ENCODE data around the gene HDAC9. TPM values are rescaled to one million over a fixed set of nuclear protein-coding genes. Genes with fewer than 3 reads are reported as not detected.
A peak's percentile ranks its signal among the peaks of the same experiment; 100 is the strongest.

The HDAC9 gene
- total RNA-seq (12.2 TPM), polyA plus RNA-seq (4.8 TPM)
- long read RNA-seq, donor 1, result 0 reads
- long read RNA-seq, donor 2, result 0 reads
- long read RNA-seq, donor 3, result 0 reads
- long read RNA-seq, donor 4, result 0 reads
- long read RNA-seq, donor 5, partial matches to known transcripts, result 0 of 6 reads
- long read RNA-seq, donor 5, other reads (novel, unspliced or antisense), result 6 of 6 reads
- long read RNA-seq, donor 6, result 0 reads
- long read RNA-seq, donor 7, result 0 reads
- long read RNA-seq, donor 8, result 0 reads
- long read RNA-seq, donor 9, full-length matches to known transcripts, result 1 of 1 reads
- long read RNA-seq, donor 9, partial matches to known transcripts, result 0 of 1 reads
- long read RNA-seq, donor 9, other reads (novel, unspliced or antisense), result 0 of 1 reads
- long read RNA-seq, donor 10, partial matches to known transcripts, result 0 of 1 reads
- long read RNA-seq, donor 10, other reads (novel, unspliced or antisense), result 0 of 1 reads

DNA sequence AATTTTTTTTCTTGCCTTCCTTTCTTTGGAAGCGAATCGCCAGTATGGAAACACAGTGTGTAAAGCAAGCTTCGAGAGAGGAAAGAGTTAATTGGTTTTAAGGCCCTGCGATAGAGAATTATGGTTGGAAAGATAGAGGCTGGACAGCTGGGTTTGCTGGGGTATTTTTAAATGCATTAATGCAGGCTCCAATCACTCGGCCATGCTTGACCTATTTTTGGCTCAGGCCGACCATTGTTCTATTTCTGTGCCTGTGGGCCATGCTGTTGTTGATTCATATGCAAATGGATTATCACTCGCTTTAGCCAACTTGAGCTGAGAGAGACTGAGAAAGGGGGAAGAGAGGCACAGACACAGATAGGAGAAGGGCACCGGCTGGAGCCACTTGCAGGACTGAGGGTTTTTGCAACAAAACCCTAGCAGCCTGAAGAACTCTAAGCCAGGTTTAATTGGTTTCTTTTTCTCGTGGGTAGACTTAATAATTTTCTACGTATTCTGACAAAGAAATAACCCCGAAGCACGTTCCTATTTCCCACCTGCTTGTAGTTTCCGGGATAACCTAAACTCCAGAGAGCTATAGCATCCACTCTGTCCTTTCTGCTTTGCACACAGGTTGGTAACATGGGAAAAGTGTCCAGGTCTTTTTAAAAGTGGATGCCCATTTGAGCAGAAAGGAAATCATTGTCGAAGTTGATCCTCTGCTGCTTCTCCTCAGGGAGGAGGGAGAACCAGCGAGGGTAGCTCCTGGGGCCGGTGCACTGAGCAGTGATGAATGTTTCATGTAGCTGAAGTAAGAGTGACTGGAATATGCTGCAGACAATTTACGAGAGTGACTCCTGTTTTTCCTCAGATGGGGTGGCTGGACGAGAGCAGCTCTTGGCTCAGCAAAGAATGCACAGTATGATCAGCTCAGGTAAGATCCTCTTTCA is at the start of gene HDAC9:
Gene HDAC9, plus strand, starts transcription at position 338 of the 929 bp plus-strand sequence. Its CDS starts 554 bp downstream, at position 892.
- WGBS, result 20% methylated on average over 18 of the region's 18 CpGs
- no peaks in the 10 kb centered on the region for H3K9me3 ChIP-seq (ENCODE audit: control insufficient read depth in 2 of 2, insufficient read depth in 1 of 2, low read length in 1 of 2)
- H3K36me3 ChIP-seq (ENCODE audit: control insufficient read depth in 2 of 2, insufficient read depth in 2 of 2, low read length in 1 of 2), result no peaks in the 10 kb centered on the region
- H3K27me3 ChIP-seq (ENCODE audit: control insufficient read depth in 2 of 2, insufficient read depth in 1 of 2, low read length in 1 of 2), result no peaks in the 10 kb centered on the region
- H3K4me1 ChIP-seq (ENCODE audit: control insufficient read depth in 2 of 2, insufficient read depth in 2 of 2, low read length in 2 of 2), result peaks cover 0 to 8% of the 10 kb centered on the region in 2 donors
- H3K4me3 ChIP-seq (ENCODE audit: low read length in 2 of 2), result peak within 1 kb of the TSS; percentile 19 to 29
- H3K27ac ChIP-seq (ENCODE audit: low read depth in 1 of 2, low read length in 1 of 2), result peak within 1 kb of the TSS in 1 of 2 donors; percentile 18
- DNase-seq (ENCODE audit: low read depth in 6 of 9, low spot score in 9 of 9), result peak in 2 of 9 donors; percentile 5 to 27

DNA sequence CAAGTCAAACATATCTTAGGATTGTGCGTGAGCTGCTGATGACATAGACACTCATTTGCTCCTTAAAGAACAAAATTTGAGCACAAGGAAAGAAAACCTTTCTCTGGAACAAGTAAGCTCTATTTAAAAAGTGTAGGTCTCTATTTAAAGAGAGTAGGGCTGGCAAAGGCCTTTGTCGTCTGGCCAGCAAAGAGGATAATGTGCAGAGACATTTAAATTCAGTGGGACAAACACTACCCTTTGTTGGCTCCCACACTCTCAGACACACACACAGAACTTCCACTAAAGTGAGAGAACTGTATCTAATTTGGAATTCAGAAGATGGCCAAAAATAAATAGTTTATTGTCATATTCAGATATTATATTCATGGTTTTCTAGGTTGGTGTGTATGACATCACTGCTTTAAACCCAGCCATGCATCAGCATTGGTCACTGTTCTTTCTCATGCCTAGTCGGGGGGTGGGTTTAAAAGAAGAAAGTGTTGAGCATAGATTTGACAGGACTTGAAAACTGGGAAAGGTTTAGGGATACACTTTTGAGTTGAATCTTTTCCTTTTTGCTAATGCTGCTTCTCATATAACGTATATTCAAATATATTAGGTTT is 49.5 kb upstream of the HDAC9 start:
- Histone ChIP-seq H3K9me3 (ENCODE audit: control insufficient read depth in 2 of 2, insufficient read depth in 1 of 2, low read length in 1 of 2) (no peaks in the 10 kb centered on the region), H3K27me3 (ENCODE audit: control insufficient read depth in 2 of 2, insufficient read depth in 1 of 2, low read length in 1 of 2) (no peaks in the 10 kb centered on the region), H3K4me3 (ENCODE audit: low read length in 2 of 2) (no peak overlapping the region), H3K27ac (ENCODE audit: low read depth in 1 of 2, low read length in 1 of 2) (no peak overlapping the region), H3K4me1 (ENCODE audit: control insufficient read depth in 2 of 2, insufficient read depth in 2 of 2, low read length in 2 of 2) (no peaks in the 10 kb centered on the region), H3K36me3 (ENCODE audit: control insufficient read depth in 2 of 2, insufficient read depth in 2 of 2, low read length in 1 of 2) (no peaks in the 10 kb centered on the region)
- DNase-seq (ENCODE audit: low read depth in 6 of 9, low spot score in 9 of 9), result no peak
- 96% methylated on average over 4 of the region's 4 CpGs for WGBS

DNA sequence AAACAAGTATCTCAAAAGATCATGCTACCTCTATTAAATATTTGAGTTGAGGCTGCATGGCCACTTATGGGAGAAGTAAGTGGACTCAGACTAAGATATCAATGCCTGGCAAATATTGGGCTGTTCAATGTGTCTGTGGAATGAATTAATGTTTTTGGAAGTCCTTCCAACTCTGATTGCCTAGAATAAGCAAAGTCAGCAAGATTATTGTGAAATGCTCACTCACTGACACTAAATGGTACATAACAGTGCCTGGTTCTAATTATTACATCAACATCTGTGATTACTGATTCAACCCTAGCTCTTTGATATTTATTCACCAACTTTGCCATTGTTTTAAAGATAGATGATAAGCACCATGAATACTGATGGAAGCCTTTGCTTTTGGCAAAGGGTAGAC is 45.5 kb upstream of the HDAC9 start:
- no peaks in the 10 kb centered on the region for H3K9me3 ChIP-seq (ENCODE audit: control insufficient read depth in 2 of 2, insufficient read depth in 1 of 2, low read length in 1 of 2)
- no peak overlapping the region for H3K4me3 ChIP-seq (ENCODE audit: low read length in 2 of 2)
- no peaks in the 10 kb centered on the region for H3K27me3 ChIP-seq (ENCODE audit: control insufficient read depth in 2 of 2, insufficient read depth in 1 of 2, low read length in 1 of 2)
- no peak for DNase-seq (ENCODE audit: low read depth in 6 of 9, low spot score in 9 of 9)
- no peaks in the 10 kb centered on the region for H3K4me1 ChIP-seq (ENCODE audit: control insufficient read depth in 2 of 2, insufficient read depth in 2 of 2, low read length in 2 of 2)
- H3K36me3 ChIP-seq (ENCODE audit: control insufficient read depth in 2 of 2, insufficient read depth in 2 of 2, low read length in 1 of 2), result no peaks in the 10 kb centered on the region
- no peak overlapping the region for H3K27ac ChIP-seq (ENCODE audit: low read depth in 1 of 2, low read length in 1 of 2)

- Histone ChIP-seq H3K36me3 (ENCODE audit: control insufficient read depth in 2 of 2, insufficient read depth in 2 of 2, low read length in 1 of 2) (no peaks in the 10 kb centered on the region), H3K9me3 (ENCODE audit: control insufficient read depth in 2 of 2, insufficient read depth in 1 of 2, low read length in 1 of 2) (no peaks in the 10 kb centered on the region), H3K27ac (ENCODE audit: low read depth in 1 of 2, low read length in 1 of 2) (no peak overlapping the region), H3K4me1 (ENCODE audit: control insufficient read depth in 2 of 2, insufficient read depth in 2 of 2, low read length in 2 of 2) (no peaks in the 10 kb centered on the region), H3K4me3 (ENCODE audit: low read length in 2 of 2) (no peak overlapping the region), H3K27me3 (ENCODE audit: control insufficient read depth in 2 of 2, insufficient read depth in 1 of 2, low read length in 1 of 2) (no peaks in the 10 kb centered on the region)
- DNase-seq (ENCODE audit: low read depth in 6 of 9, low spot score in 9 of 9), result no peak
Observed at GRCh38 chr7:18455606-18456005, 39.9 kb upstream of the HDAC9 start.

DNA sequence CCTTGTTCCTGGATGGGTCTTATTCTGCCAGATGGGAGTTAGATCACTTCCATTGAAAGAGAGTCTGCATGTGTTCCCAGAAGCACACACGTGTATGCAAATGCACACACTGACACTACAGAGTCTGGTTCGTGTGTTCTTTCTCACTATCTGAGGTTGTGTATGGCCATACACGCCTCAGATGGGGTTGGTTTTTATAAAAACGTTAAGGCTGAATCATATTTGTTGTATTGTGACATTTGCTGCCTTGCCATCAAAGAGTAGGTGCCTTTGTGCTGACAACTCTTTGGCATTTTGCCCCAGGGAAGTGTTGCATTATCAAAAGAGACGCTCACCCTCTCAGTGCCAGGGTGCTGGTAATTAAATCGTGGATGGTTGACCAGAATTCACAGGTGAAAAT is 37.7 kb upstream of the HDAC9 start:
- Histone ChIP-seq H3K9me3 (ENCODE audit: control insufficient read depth in 2 of 2, insufficient read depth in 1 of 2, low read length in 1 of 2) (no peaks in the 10 kb centered on the region), H3K36me3 (ENCODE audit: control insufficient read depth in 2 of 2, insufficient read depth in 2 of 2, low read length in 1 of 2) (no peaks in the 10 kb centered on the region), H3K27me3 (ENCODE audit: control insufficient read depth in 2 of 2, insufficient read depth in 1 of 2, low read length in 1 of 2) (no peaks in the 10 kb centered on the region), H3K27ac (ENCODE audit: low read depth in 1 of 2, low read length in 1 of 2) (no peak overlapping the region), H3K4me1 (ENCODE audit: control insufficient read depth in 2 of 2, insufficient read depth in 2 of 2, low read length in 2 of 2) (no peaks in the 10 kb centered on the region), H3K4me3 (ENCODE audit: low read length in 2 of 2) (no peak overlapping the region)
- peak in 1 of 9 donors; percentile 4 for DNase-seq (ENCODE audit: low read depth in 6 of 9, low spot score in 9 of 9)
- 84% methylated on average over 6 of the region's 6 CpGs for WGBS

DNA sequence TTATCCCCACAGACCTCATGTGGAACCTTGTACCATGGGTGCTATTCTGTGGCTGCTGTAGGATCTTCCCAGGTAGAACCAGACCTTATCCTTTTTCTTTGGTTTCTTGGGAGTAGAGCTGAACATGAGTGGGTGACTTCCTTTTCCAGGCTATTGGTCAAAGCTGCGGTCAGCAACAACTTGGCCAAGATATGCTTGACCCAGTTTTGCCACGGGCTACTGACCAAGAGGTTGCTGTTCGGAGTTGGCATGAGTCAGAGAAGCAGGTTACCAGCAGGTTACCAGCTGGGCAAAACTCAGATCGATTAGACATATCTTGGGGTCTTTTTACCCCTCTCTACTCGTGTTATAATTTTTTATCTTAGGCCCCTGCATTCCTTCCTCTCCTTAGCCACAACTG is 36.7 kb upstream of the HDAC9 start:
- Histone ChIP-seq H3K9me3 (ENCODE audit: control insufficient read depth in 2 of 2, insufficient read depth in 1 of 2, low read length in 1 of 2) (no peaks in the 10 kb centered on the region), H3K36me3 (ENCODE audit: control insufficient read depth in 2 of 2, insufficient read depth in 2 of 2, low read length in 1 of 2) (no peaks in the 10 kb centered on the region), H3K27ac (ENCODE audit: low read depth in 1 of 2, low read length in 1 of 2) (no peak overlapping the region), H3K4me3 (ENCODE audit: low read length in 2 of 2) (no peak overlapping the region), H3K27me3 (ENCODE audit: control insufficient read depth in 2 of 2, insufficient read depth in 1 of 2, low read length in 1 of 2) (no peaks in the 10 kb centered on the region), H3K4me1 (ENCODE audit: control insufficient read depth in 2 of 2, insufficient read depth in 2 of 2, low read length in 2 of 2) (no peaks in the 10 kb centered on the region)
- no peak for DNase-seq (ENCODE audit: low read depth in 6 of 9, low spot score in 9 of 9)
- 63% methylated on average over 5 of the region's 5 CpGs for WGBS

DNA sequence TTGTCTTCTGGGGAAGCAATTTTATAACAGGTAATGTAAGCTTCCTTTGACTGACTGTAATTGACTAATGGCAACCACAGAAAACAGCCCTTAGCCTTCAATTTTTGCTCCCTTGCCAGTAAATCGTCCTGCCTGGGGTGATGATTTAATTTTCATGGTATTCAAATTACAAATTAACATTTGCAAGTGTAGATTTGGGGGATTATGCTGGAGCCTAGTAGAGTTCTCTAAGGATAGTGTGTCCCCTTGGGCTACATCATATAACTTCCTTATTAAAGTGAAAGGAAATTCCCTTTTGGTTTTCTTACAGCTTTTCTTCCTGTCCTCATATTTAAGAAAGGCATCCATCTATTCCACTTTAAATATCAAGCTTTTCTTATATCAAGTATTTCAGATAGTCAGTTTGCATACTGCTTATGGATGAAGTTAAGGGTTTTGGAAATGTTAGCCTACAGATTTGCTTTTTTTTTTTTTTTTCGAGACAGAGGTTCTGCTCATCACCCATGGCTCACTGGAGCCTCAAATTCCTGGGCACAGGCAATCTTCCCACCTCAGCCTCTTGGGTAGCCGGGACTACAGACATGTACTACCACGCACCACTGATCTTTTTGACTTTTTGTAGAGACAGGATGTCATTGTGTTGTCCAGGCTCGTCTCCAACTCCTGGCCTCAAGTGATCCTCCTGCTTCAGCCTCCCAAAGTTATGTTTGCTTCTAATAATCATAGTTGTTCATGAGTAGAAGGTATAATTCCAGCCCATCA is 35.9 kb upstream of the HDAC9 start:
- WGBS, result 80% methylated on average over 5 of the region's 5 CpGs
- H3K4me3 ChIP-seq (ENCODE audit: low read length in 2 of 2), result no peak overlapping the region

DNA sequence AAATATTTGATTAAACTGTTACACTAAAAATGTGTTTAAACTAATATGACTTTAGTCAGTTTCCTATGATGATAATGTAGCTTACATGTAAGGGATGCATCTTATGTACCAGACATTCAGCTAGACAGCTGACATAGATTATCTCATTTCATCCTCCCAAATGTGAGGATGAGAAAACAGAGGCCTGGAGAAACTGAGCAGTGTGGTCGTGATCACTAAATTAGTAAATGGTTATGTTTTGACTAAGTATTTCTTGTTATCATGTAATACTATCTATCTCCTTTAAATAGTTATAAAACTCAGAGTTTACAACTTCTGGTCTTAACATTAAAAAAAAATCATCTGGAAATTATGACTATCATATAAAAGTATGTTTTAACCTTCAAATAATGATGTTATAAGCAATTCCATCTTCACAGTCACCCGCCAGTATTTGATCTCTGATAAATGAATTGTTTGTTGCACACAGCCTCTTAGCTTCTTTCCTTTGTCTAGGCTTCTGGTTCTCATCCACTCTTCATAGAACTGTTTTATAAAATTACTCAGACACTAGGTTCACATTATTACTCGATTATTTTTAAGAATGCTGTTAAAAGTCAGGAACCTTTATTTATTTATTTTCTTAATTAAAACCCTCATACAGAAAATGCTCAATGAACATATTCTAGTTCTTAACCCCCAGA is 33.6 kb upstream of the HDAC9 start:
- H3K4me3 ChIP-seq (ENCODE audit: low read length in 2 of 2), result no peak overlapping the region
- DNase-seq (ENCODE audit: low read depth in 6 of 9, low spot score in 9 of 9), result no peak
- WGBS, result 96% methylated on average over 3 of the region's 3 CpGs
- no peaks in the 10 kb centered on the region for H3K4me1 ChIP-seq (ENCODE audit: control insufficient read depth in 2 of 2, insufficient read depth in 2 of 2, low read length in 2 of 2)
- H3K9me3 ChIP-seq (ENCODE audit: control insufficient read depth in 2 of 2, insufficient read depth in 1 of 2, low read length in 1 of 2), result no peaks in the 10 kb centered on the region
- no peak overlapping the region for H3K27ac ChIP-seq (ENCODE audit: low read depth in 1 of 2, low read length in 1 of 2)
- H3K36me3 ChIP-seq (ENCODE audit: control insufficient read depth in 2 of 2, insufficient read depth in 2 of 2, low read length in 1 of 2), result no peaks in the 10 kb centered on the region
- no peaks in the 10 kb centered on the region for H3K27me3 ChIP-seq (ENCODE audit: control insufficient read depth in 2 of 2, insufficient read depth in 1 of 2, low read length in 1 of 2)

More for the DNA sequence above, 35.9 kb upstream of the HDAC9 start:
- H3K4me1 ChIP-seq (ENCODE audit: control insufficient read depth in 2 of 2, insufficient read depth in 2 of 2, low read length in 2 of 2), result no peaks in the 10 kb centered on the region
- DNase-seq (ENCODE audit: low read depth in 6 of 9, low spot score in 9 of 9), result no peak
- no peaks in the 10 kb centered on the region for H3K27me3 ChIP-seq (ENCODE audit: control insufficient read depth in 2 of 2, insufficient read depth in 1 of 2, low read length in 1 of 2)
- no peaks in the 10 kb centered on the region for H3K9me3 ChIP-seq (ENCODE audit: control insufficient read depth in 2 of 2, insufficient read depth in 1 of 2, low read length in 1 of 2)
- no peak overlapping the region for H3K27ac ChIP-seq (ENCODE audit: low read depth in 1 of 2, low read length in 1 of 2)
- H3K36me3 ChIP-seq (ENCODE audit: control insufficient read depth in 2 of 2, insufficient read depth in 2 of 2, low read length in 1 of 2), result no peaks in the 10 kb centered on the region
